Heart right ventricle (tissue), 16 donors: ENCODE measurements around the gene BOK. TPM values are rescaled to one million over a fixed set of nuclear protein-coding genes. Genes with fewer than 3 reads are reported as not detected.

Experiments
- ATAC-seq, 8 donors: fragments of 200-7000 bp; cut with Tn5 transposase; one replicate each; pipeline ENCODE4 v1.9.1; 2020; ENCODE audit warnings: mild to moderate bottlenecking in 8 of 8, moderate library complexity in 8 of 8, moderate number of reproducible peaks in 1 of 8
- DNase-seq, 2 donors: peaks; one replicate each; pipeline ENCODE4 v3.0.0-alpha.2; 2020
- H3K27ac ChIP-seq, 10 donors: fragments of 200-600 bp; sonication (generic) in 2 of 10; one replicate each; pipeline versions ENCODE4 v1.5.0 to v1.8.0; 2020 to 2022; ENCODE audit warnings: mild to moderate bottlenecking in 3 of 10
- H3K27me3 ChIP-seq, 7 donors: fragments of 200-600 bp; one replicate each; pipeline ENCODE4 v1.8.0; 2021 to 2022; ENCODE audit warnings: mild to moderate bottlenecking in 2 of 7
- H3K36me3 ChIP-seq, 9 donors: fragments of 200-600 bp; sonication (generic) in 1 of 9; one replicate each; pipeline versions ENCODE4 v1.5.0 to v1.8.0; 2020 to 2022; ENCODE audit warnings: mild to moderate bottlenecking in 2 of 9
- H3K4me1 ChIP-seq, 9 donors: fragments of 200-600 bp; sonication (generic) in 1 of 9; one replicate each; pipeline versions ENCODE4 v1.5.0 to v1.8.0; 2020 to 2022; ENCODE audit warnings: mild to moderate bottlenecking in 4 of 9
- H3K4me3 ChIP-seq, 10 donors: fragments of 200-600 bp; sonication (generic) in 2 of 10; one replicate each; pipeline versions ENCODE4 v1.5.0 to v1.8.0; 2020 to 2022; ENCODE audit warnings: mild to moderate bottlenecking in 7 of 10, moderate library complexity in 2 of 10
- H3K9me3 ChIP-seq, 11 donors: fragments of 200-600 bp in 10 of 11; sonication (generic) in 2 of 11; one replicate each; pipeline versions ENCODE4 v1.5.0 to v1.8.0; 2013 to 2022; ENCODE audit warnings: mild to moderate bottlenecking in 2 of 11, control low read depth in 1 of 11, moderate library complexity in 1 of 11
- CTCF ChIP-seq, 9 donors: fragments of 200-600 bp; sonication (generic) in 2 of 9; IDR thresholded peaks; one replicate each; pipeline versions ENCODE4 v1.5.0 to v1.8.0; 2021 to 2022; ENCODE audit warnings: antibody characterized with exemption in 9 of 9, mild to moderate bottlenecking in 5 of 9, moderate library complexity in 1 of 9
- WGBS, 2 donors: extraction: QIAGEN DNeasy Blood & Tissue Kit; methylation state at CpG; one replicate each; pipeline ENCODE4 v1.1.7; 2013; ENCODE audit warnings: inconsistent platforms in 1 of 2; 5-methylcytosine and 5-hydroxymethylcytosine counted together
- intact Hi-C, 10 donors: fragments of 100-400 bp; cut with DNase I; formaldehyde crosslinking; loops; one replicate each; pipeline versions ENCODE4 v1.11.1 to v1.14.2; 2022
- polyA plus RNA-seq, 2 donors: library from polyadenylated mRNA; stranded (reverse); fragments of 200-250 nt; gene quantifications; one replicate each; pipeline ENCODE4 v1.2.3, GENCODE V29; 2013
- total RNA-seq, 10 donors: library from RNA; stranded (reverse); fragmentation: NEBNext Ultra II Directional in 3 of 10; extraction: Animal tissue kit (Norgen Biotek cat#: 25700) in 3 of 10; gene quantifications; one replicate each; pipeline versions ENCODE4 v1.2.1 to v1.2.4, GENCODE V29; 2021 to 2023
- donor health status: Arrhythmogenic right ventricular cardiomyopathy.
- donor health status: ischemic (EF 13 %, LVEDD 7.1; RV severe dilation, severe dysfunction).
- donor health status: healthy with polysubstance abuse.
- donor health status: DM: no; HTN: yes; CAD: no.
- donor health status: DM: no; HTN: no; CAD: no.
- donor health status: ischemic (EF 25% LVEDD 6.9; RV normal size, moderate dysfunction).
- donor health status: ischemic (EF 25% LVEDD 5.7; RV mildly dilated, moderate dysfunction).
- donor health status: healthy.
- donor health status: DM: yes; HTN: yes; CAD: no.
- donor health status: Ischemic cardiomyopathy.
- donor health status: ischemic (EF 35%, LVEDD 5.7; RV mildly dilated, moderate dysfunction).
- donor health status: nonischemic (EF 11% LVEDD 7.7; RV severe dilation, severe dysfunction).
- donor health status: DM: yes; HTN: yes; CAD: no.
- donor health status: PGD.
- donor health status: ischemic (EF 29% LVEDD 5.4; RV normal size, mild dysfunction).
- donor health status: nonischemic (EF 23%, LVEDD 6.1; RV moderate dilation, normal function).

The BOK gene
- total and polyA plus RNA-seq, 12 donors, result 1.6 to 15.6 (median 3.3) TPM

- peak in 7 of 8 donors; percentile 10 to 64 (median 47) for ATAC-seq
- Histone ChIP-seq H3K4me3 (peak overlapping the region in 3 of 10 donors; percentile 47 to 51 (median 50)), H3K36me3 (no peaks in the 10 kb centered on the region), H3K4me1 (peaks cover 15 to 38% (median 23%) of the 10 kb centered on the region in 9 donors), H3K27me3 (peaks cover 0 to 44% (median 12%) of the 10 kb centered on the region in 7 donors), H3K27ac (no peak overlapping the region), H3K9me3 (no peaks in the 10 kb centered on the region)
- WGBS, 2 donors, result 67 to 68% methylated on average over 15 of the region's 15 CpGs
- intact Hi-C loops, result no loop called here
- TF ChIP-seq CTCF (IDR thresholded peaks at IDR 0.05), result no peak
- no peak for DNase-seq
Observed at GRCh38 chr2:241542278-241542605, 16.3 kb upstream of the BOK start.

- no peaks in the 10 kb centered on the region for H3K9me3 ChIP-seq
- no peak overlapping the region for H3K27ac ChIP-seq
- H3K4me1 ChIP-seq, result peaks cover 15 to 42% (median 26%) of the 10 kb centered on the region in 9 donors
- no peak overlapping the region for H3K4me3 ChIP-seq
- H3K36me3 ChIP-seq, result no peaks in the 10 kb centered on the region
- intact Hi-C loops, result loop anchor here in 1 of 10 donors (5.0 kb wide), 1 partner anchor 633 kb away; no protein-coding TSS in a partner anchor
- peaks cover 0 to 57% (median 17%) of the 10 kb centered on the region in 7 donors for H3K27me3 ChIP-seq
- ATAC-seq (no peak), DNase-seq (no peak)
- no peak for TF ChIP-seq CTCF (IDR thresholded peaks at IDR 0.05)
- WGBS, 2 donors, result 31 to 44% methylated on average over 10 of the region's 10 CpGs
Observed at GRCh38 chr2:241545106-241545505, 13.4 kb upstream of the BOK start.

- TF ChIP-seq CTCF (IDR thresholded peaks at IDR 0.05), result no peak
- WGBS, 2 donors, result 66 to 71% methylated on average over 12 of the region's 12 CpGs
- ATAC-seq, result no peak
- H3K4me3 ChIP-seq, result no peak overlapping the region
- H3K9me3 ChIP-seq, result no peaks in the 10 kb centered on the region
- intact Hi-C loops, result loop anchor here in 1 of 10 donors (5.0 kb wide), 1 partner anchor 633 kb away; no protein-coding TSS in a partner anchor
- no peak overlapping the region for H3K27ac ChIP-seq
- peaks cover 10 to 35% (median 26%) of the 10 kb centered on the region in 9 donors for H3K4me1 ChIP-seq
- no peaks in the 10 kb centered on the region for H3K36me3 ChIP-seq
- H3K27me3 ChIP-seq, result peaks cover 0 to 53% (median 17%) of the 10 kb centered on the region in 7 donors
- DNase-seq, result no peak
Observed at GRCh38 chr2:241545523-241546473, 12.7 kb upstream of the BOK start.

- ATAC-seq, result peak in 3 of 8 donors; percentile 19 to 40 (median 22)
- no peak overlapping the region for H3K4me3 ChIP-seq
Observed at GRCh38 chr2:241546771-241547498, 11.6 kb upstream of the BOK start.

More at GRCh38 chr2:241546771-241547498, 11.6 kb upstream of the BOK start:
- H3K27ac ChIP-seq, result no peak overlapping the region
- intact Hi-C loops, result loop anchor here in 1 of 10 donors (5.0 kb wide), 1 partner anchor 635 kb away; no protein-coding TSS in a partner anchor
- no peak for TF ChIP-seq CTCF (IDR thresholded peaks at IDR 0.05)
- no peaks in the 10 kb centered on the region for H3K36me3 ChIP-seq
- H3K9me3 ChIP-seq, result no peaks in the 10 kb centered on the region
- H3K27me3 ChIP-seq, result peaks cover 0 to 52% (median 8%) of the 10 kb centered on the region in 7 donors
- WGBS, 2 donors, result 15 to 19% methylated on average over 25 of the region's 25 CpGs
- peaks cover 4 to 28% (median 16%) of the 10 kb centered on the region in 9 donors for H3K4me1 ChIP-seq
- DNase-seq, result no peak
